Measurements from ENCODE around the gene BAG5.

The BAG5 gene

DNA sequence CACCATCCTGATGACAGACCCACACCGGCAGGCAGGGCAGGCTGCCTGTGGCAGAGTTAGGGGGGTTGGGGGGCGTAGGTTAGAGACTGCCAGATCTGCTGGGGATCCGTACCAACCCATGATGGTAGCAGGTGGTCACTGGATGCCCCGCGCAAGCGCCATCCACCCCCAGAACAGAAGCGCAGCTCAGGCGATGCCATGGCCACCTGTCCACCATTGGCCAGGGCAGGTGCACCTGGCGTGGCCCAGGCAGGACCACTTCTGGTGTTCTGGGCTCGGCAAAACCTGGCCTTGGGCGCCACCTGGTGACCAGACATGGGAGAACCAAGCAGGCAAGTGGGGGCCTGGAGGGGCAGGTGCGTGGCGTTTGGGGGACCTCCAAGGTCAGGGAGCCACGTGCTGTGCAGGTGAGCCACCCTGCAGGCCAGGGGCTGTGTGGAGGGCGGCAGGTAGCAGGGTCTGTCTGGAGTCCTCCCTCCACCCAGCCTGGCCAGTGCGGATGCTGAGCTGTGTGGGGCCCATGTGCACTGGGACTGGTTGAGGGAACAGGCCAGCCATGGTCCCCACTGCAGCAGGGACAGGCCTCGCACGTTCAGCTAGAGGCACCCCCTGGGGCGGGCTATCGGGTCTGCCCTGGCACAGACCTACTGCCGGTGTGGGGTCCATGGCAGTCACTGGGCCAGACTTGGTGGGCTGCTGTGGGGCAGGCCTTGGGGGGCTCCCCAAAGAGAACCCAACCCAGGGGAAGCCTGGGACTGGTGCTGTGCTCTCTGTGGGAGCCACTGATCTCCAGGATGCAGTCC is 15.6 kb downstream of the BAG5 start:
- DNase-seq (ENCODE audit: low spot score), result peak; percentile 73

DNA sequence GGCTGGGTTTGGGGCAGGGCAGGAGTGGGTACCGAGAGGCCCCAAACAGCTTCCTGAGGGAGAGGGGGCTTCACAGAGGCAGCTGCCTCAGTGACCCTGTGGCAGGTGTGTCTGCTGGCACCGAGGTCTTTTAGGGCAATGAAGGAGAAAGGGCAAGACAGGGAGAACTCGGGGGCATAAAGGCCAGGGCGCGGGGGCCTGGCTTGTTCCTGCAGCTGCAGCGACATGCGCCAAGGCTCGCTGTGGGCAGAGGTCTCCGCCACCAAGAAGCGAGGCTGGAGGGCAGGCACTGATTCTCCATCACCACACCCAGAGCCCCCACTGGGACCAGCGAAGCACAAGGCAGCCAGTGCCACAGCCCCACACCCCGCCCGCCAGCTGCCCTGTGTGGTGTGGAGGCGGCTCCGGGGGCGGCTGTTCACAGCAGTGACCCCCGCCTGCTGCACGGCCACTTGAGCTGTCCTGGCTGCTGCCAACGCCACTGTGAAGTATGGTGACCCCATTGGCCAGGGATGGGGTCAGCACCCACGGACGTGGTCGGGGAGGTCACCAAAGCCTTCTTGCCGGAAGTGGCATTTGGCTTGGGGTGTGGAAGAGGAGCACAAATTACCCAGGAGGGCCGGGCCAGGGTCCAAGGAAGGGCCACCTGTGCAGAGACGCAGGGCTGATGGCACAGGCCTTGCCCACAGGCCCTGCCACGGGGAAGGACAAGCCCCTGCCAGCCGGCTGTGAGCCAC is 16.4 kb downstream of the BAG5 start:
- no peak for DNase-seq (ENCODE audit: low spot score)

DNA sequence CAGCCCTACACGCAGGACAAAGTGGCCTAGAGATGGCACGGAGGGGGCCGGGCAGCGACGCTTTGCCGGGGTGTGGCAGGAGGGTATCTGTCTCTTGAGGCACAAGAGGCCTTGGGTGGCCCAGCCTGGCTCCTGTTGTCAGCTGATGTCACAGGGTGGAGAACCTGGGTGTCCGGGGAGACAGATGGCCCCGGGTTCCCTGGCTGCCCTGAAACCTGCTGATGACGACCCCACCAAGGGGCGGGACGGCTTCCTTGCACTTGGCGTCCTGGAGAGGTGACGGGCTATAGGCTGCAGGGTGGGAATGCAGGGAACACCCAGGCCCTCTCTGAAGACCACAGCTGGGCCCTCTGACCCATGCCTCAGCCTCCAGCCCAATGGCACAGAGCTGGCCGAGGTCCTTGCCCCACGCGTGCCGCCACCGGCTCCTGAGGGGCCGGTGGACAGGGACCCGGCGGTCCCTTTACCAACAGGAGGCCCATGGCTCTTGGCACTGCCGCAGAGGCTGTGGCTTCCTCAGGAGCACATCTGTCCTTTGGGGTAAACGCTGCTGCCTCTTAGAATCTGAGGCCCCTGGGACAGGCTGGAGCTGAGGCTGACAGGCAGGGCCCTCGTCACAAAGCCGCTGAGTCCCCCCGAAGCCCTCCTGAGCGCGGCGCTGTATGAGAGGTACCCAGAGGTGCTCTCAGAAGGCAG is 17.1 kb downstream of the BAG5 start:
- DNase-seq (ENCODE audit: low spot score), result no peak

DNA sequence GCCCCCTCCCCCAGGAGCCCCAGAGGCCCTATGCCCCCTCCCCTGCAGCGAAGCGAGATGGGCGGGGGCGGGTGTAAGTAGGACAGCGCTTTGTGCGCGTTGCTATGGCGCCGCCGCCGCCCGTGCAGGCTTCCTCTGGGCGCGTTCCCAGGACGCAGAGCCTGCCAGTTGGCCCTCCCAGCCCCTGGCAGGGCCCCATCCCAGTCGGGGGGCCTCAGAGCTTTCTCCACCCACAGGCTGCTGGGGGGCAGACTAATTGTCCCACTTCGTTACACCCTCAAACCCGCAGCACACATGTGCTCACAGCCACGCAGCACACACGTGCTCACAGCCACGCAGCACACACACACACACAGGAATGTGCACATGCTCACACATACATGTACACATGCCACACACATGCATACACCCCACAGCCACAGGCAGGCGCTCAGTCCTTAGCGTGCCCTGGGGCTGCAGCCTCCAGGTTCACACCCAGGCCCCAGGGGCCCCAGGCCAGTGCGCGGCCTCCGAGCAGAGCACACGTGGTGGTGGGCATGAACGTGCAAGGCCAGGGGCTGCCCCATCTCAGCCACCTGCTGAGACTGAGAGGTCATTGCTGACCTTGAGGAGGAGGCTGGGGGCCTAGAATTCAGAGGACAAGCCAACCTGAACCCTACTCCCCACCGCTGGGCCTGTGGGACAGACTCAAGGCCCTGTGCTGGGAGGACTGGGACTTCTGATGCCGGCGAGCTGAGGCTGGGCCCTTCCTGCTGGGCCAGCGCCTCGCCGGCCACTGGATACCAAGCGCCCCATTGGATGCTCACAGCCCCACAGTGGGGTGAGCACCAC is 17.9 kb downstream of the BAG5 start:
- no peak for DNase-seq (ENCODE audit: low spot score)

DNA sequence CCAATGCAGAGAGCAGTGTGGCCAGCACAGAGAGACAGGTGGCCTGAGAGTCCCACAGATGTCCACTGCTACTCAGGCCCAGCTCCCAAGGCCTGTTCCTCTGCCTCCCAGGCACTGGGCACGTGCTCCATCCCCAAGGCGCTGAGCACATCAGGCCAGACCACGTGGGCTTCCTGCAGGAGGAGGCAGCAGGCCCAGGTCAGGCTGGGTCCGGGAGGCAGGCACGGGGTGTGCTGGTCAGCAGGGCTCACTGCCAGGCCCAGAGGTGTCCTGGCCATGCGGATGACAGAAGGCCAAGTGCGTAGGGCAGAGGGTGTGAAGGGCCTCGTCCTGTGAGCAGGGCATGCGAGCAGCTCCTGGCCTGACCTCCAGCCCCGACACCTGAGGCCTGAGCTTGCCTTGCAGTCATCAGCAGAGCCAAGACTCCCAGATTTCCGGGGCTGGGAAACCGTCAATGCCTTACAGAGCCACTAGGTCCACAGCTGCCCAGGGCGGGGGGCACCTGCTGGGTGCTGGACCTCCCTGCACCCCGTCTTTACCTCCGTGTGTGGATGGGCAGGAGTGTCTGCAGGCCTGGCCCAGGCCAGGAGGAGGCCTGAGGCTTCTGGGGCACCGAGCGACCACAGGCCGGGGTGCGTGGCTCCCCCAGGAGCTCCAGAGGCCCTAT is 18.6 kb downstream of the BAG5 start:
- DNase-seq (ENCODE audit: low spot score), result no peak

DNA sequence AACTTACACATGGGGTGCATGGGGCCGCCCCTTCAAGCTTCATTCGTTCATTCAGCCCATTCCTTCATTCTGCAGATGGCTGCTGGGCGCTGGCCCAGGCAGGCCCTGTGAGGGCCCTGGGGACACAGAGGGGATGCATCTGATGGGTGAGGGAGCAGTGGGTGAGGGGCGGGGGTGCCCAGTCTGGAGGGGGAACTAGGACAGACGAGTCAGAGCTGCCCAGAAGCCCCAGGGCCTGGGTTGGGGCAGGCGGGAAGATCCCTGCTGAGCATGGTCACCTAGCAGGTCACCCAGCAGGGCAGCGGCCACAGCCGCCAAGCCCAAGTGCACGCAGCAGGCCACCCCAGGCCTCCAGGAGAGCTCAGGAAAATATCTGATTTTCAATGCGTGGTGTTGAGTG is 19.3 kb downstream of the BAG5 start:
- no peak for DNase-seq (ENCODE audit: low spot score)

GRCh38 chr14:103542605-103543088 is 19.8 kb downstream of the BAG5 start:
- peak; percentile 56 for DNase-seq (ENCODE audit: low spot score)

DNA sequence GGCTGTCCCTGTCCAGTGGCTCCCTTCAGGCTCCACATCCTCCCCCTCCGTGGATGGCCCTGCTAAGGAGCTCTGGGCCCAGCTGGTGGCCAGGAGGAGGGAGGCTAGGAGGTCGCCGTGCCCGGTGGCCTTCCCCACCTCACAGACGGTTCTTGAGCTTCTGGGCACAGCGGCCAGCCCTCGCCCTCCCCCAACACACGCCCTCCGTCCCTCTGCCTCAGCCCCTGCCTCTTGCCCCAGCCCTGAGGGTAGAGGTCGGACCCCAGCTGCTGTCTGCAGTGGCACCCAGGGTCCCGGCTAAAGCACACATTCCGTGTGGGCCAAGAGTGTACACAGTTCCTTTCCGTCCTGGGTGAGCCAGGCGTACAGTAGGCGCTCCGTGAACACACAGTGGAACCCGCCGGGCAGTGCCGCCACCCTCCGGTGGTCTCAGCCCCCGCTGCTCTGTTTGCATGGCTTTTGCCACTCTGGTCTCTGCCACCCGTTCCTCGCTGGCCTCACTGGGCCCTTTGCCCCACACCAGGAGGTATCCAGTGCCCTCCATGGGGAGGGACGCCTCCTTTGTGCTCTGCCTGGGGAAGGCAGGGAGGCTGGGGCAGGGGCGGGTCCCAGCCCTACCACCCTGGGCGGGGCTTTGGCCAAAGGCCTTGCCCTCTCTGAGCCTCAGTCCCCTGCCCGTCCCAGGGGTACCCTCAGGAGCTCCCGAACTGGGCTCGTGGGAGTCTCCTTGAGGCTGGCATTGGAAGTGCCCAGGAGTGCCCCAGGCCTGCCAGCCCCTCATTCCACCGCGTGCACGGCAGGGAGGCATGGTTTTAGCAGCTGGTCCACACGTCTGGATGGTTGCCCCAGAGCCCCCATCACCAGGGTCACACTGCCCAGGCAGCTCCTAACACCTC is 20.5 kb downstream of the BAG5 start:
- DNase-seq (ENCODE audit: low spot score), result no peak

DNA sequence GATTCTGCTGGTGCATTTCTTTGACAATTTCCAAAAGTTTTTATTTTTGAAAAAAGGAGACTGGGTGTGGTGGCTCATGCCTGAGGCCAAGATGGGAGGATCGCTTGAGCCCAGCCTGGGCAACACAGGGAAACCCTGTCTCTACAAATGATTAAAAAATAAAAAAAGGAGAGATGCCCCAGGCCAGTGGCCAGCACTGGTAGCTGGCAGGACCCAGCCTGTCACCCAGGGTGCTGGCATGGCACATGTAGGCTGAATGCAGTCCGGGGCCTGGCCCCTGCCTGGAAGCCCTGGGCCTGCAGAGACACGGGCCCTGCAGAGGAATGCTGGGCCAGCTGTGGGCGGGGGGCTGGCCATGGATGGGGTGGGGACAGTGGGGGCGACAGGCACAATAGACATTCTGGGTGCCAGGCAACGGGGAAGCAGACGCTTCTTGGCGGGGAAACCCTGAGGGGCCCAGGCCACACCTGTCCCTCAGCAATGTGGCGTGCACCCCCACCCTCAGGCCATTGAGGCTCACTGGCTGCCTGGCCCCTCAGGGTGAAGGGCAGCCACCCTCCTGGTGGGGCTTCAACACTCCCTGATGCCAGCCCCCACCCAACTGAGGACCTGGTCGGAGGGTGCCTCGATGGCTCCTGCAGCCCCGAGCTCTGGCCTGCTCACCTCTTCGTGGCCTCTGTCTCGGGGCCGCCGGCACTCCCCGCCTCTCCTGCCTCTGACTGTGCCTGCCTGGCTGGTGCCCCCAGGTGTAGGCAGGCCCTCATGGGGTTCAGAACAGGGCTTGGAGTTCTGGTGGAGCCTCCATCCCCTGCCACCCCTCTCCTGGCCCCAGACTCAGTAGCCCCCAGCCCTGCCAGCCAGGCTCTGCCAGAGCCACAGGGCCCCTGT is 21.4 kb downstream of the BAG5 start:
- no peak for DNase-seq (ENCODE audit: low spot score)

- no peak for DNase-seq (ENCODE audit: low spot score)
Measured at GRCh38 chr14:103539056-103539825, 23.2 kb downstream of the BAG5 start.

DNA sequence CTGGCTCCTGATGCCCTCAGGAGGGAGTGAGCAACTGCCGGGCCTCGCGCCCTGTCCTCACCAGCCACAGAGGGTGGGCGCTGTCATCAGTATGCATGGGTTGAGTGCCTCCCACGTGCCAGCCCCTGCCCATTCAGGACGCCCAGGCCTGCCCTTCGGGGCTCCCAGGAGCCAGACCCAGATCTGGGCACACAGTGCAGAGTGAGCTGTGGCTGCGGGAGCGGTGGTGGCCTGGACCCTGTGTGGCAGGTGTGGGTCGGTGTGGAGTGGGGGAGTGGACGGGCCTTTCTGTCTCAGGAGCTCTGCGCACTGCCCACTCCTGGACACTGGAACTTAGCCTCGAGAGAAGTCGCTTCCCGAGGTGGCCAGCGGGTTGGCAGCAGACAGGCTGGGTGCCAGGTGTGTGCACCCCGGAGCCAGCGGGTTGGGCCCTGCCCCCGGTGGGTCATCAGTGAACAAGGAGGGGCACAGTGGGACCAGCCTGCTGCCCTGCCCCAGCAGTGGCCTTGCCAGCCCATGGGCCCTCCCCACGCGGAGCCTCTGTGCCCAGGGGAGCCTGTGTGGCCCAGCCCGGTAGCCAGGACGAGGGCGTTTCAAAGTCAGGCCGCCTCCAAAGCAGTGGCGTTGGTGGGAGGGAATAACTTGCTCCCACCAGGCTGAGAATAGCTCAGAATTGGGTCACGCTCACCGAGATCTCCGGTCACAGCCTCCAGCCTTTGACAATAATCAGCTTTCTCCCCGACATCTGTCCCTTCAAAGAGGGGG is 24.0 kb downstream of the BAG5 start:
- DNase-seq (ENCODE audit: low spot score), result no peak

- DNase-seq (ENCODE audit: low spot score), result no peak
Measured at GRCh38 chr14:103537175-103537990, 25.1 kb downstream of the BAG5 start.

DNA sequence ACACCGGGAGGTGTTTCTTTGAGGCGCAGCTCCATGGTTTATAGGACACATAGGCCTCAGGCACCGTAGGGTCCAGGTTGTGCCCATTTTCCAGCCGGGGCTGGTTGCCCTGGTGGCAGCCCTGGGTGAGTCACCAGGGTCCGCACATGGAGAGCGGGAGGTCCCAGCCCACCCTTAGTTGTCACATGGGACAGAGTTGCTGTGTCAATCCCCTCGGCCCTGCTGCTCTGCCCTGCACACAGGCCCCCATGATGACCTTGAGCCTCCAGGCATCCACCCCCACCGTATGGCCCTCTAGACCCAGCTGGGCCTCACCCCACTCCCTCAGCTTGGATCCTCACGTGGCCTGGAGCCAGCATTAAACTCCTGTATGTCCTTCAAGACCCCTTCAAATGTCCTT is 25.8 kb downstream of the BAG5 start:
- no peak for DNase-seq (ENCODE audit: low spot score)

DNA sequence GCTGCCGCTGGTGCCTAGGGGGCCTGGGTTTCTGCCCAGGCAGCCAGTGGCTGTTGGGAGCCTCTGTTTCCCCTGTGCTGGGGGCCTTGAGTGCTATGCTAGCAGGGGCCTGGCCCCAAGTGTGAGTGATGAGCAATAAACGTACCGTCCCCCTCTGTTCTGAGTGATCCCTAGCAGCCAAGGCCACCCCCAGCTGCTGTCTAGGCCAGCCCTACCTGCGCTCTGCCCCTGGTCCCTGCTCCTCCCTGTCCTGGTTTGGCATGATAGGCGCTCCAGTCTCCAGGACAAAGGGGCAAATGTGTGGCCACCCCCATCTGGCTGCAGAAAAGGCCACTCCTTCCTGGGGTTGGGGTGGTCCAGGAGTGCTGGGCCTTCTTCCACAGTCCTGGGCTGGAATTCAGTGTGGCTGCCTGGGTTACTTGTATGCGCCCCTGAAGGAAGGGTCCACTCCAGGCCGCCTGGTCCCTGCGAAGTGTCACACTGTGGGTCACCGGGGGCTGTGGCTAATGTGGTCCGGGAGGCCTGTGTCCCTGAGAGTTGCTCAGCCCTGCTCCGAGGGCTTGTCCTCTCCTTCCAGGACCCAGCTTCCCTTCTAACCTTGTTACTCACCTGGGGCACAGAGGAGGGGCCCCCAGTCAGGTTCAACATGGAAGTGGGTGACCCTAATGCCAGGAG is 26.4 kb downstream of the BAG5 start:
- no peak for DNase-seq (ENCODE audit: low spot score)

GRCh38 chr14:103535081-103535890 is 27.2 kb downstream of the BAG5 start:
- DNase-seq (ENCODE audit: low spot score), result no peak

Measured in kidney tubule cell (primary cell).